KOPT-K1 (cell line): ENCODE measurements around the gene EXTL1.
"Not testable (repeated sequence)": the region's sequence is repeated elsewhere in the genome, so short reads cannot be mapped to it uniquely, and the experiment has no call there.

Experiments
- H3K27ac ChIP-seq: fragments of 200-600 bp; sonication (generic); 2 replicates; pipeline ENCODE4 v1.5.1; 2016; ENCODE audit warnings: antibody characterized with exemption, mild to moderate bottlenecking, low read depth, low read length; ENCODE audit not compliant: poor library complexity, severe bottlenecking
- H3K36me3 ChIP-seq: fragments of 200-600 bp; sonication (generic); 2 replicates; pipeline ENCODE4 v1.5.1; 2017; ENCODE audit warnings: antibody characterized with exemption, mild to moderate bottlenecking, low read length, moderate library complexity; ENCODE audit not compliant: insufficient read depth
- H3K9me3 ChIP-seq: fragments of 200-600 bp; sonication (generic); 2 replicates; pipeline ENCODE4 v1.5.1; 2017; ENCODE audit warnings: antibody characterized with exemption, low read length, mild to moderate bottlenecking; ENCODE audit not compliant: insufficient read depth, poor library complexity, severe bottlenecking

EXTL1 gene, protein sequence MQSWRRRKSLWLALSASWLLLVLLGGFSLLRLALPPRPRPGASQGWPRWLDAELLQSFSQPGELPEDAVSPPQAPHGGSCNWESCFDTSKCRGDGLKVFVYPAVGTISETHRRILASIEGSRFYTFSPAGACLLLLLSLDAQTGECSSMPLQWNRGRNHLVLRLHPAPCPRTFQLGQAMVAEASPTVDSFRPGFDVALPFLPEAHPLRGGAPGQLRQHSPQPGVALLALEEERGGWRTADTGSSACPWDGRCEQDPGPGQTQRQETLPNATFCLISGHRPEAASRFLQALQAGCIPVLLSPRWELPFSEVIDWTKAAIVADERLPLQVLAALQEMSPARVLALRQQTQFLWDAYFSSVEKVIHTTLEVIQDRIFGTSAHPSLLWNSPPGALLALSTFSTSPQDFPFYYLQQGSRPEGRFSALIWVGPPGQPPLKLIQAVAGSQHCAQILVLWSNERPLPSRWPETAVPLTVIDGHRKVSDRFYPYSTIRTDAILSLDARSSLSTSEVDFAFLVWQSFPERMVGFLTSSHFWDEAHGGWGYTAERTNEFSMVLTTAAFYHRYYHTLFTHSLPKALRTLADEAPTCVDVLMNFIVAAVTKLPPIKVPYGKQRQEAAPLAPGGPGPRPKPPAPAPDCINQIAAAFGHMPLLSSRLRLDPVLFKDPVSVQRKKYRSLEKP

GRCh38 chr1:26021647-26022403 lies at the start of gene EXTL1:
Gene EXTL1, plus strand, starts transcription at chr1:26021775. Its CDS starts 872 bp downstream, at chr1:26022647.
- no peak within 1 kb of the TSS for H3K27ac ChIP-seq
- no peaks in the 10 kb centered on the region for H3K9me3 ChIP-seq
- no peaks in the 10 kb centered on the region for H3K36me3 ChIP-seq

- Histone ChIP-seq H3K36me3 (peaks cover 88% of the 10 kb centered on the region), H3K9me3 (no peaks in the 10 kb centered on the region), H3K27ac (peak overlapping the region; percentile 77)
Measured at GRCh38 chr1:25971811-25972180, 49.8 kb upstream of the EXTL1 start.

DNA sequence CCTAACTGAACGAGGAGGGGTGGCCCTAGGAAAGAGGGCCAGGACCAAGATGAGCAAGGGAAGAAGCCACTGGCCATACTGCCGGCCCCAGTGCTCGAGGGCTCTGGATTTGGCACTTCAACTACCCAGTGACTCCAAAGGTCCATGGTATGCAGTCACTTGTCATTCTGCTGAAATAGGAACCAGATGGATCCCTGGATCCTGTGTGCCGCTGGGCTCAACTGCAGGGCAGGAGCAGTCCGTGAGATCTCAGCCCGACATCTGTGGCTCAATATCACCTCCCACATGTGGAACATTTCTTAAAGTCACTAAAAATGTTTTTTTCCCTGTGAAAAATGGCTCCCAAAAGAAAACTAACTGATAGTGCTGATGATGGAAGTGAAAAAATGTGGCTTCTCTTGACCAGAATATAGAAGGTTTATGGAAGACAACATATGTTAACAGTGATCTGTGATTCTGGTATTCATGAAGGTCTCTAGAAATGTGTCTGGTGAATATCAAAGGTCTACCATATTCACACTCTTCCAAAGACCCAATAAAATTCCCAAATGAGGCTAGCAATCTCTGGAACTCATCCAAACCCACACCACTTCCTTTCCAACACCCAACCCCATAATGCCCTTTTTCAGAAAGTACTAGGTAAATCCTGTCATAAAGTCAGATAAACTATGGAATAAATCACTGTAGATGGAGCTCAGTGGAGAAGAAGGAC lies 47.8 kb upstream of the EXTL1 start:
- H3K36me3 ChIP-seq: peaks cover 88% of the 10 kb centered on the region
- H3K9me3 ChIP-seq: no peaks in the 10 kb centered on the region
- peak overlapping the region; percentile 77 for H3K27ac ChIP-seq

GRCh38 chr1:25977801-25978200 lies 43.8 kb upstream of the EXTL1 start:
- Histone ChIP-seq H3K9me3 (no peaks in the 10 kb centered on the region), H3K36me3 (peaks cover 97% of the 10 kb centered on the region), H3K27ac (no peak overlapping the region)

- H3K27ac ChIP-seq: no peak overlapping the region
- peaks cover 97% of the 10 kb centered on the region for H3K36me3 ChIP-seq
- H3K9me3 ChIP-seq: no peaks in the 10 kb centered on the region
Measured at GRCh38 chr1:25978403-25978802, 43.2 kb upstream of the EXTL1 start.

DNA sequence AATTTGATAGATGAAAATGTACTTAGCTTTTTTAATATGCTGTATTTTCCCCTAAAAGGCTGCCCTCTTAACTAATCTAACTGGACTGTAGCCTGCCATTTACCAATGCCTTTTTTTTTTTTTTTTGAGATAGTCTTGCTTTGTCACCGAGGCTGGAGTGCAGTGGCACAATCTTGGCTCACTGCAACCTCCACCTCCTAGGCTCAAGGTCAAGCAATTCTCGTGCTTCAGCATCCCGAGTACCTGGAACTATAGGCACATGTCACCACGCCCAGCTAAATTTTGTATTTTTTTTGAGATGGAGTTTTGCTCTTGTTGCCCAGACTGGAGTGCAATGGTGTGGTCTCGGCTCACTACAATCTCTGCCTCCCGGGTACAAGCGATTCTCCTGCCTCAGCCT lies 42.4 kb upstream of the EXTL1 start:
- H3K9me3 ChIP-seq: no peaks in the 10 kb centered on the region
- H3K27ac ChIP-seq: no peak overlapping the region
- H3K36me3 ChIP-seq: peaks cover 97% of the 10 kb centered on the region

DNA sequence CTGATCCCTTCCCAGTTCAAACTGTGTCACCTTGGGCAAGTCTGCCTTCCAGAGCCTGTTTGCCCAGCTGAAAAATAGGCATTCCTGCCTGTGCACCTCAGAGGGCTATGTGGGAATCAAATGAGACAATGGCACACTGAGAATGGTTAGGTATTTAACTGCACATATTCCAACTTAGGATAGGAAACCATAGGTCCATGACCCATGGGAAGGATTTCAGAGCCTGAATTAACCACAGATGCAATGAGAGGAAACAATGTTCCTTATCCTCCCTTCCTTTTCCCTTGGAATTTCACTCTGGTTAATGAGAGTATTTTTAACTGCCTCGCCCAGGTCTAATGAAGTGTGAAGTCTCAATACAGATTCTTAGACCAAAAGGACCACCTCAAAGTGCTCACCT lies 36.4 kb upstream of the EXTL1 start:
- Histone ChIP-seq H3K36me3 (peaks cover 77% of the 10 kb centered on the region), H3K27ac (peak overlapping the region; percentile 25), H3K9me3 (no peaks in the 10 kb centered on the region)

- peaks cover 74% of the 10 kb centered on the region for H3K36me3 ChIP-seq
- no peaks in the 10 kb centered on the region for H3K9me3 ChIP-seq
- peak overlapping the region; percentile 25 for H3K27ac ChIP-seq
Measured at GRCh38 chr1:25985670-25986069, 35.9 kb upstream of the EXTL1 start.

- H3K27ac ChIP-seq, H3K9me3 ChIP-seq: not testable (repeated sequence)
- H3K36me3 ChIP-seq: peaks cover 63% of the 10 kb centered on the region
Measured at GRCh38 chr1:25986773-25987172, 34.8 kb upstream of the EXTL1 start.

- Histone ChIP-seq H3K27ac (peak overlapping the region; percentile 95), H3K9me3 (no peaks in the 10 kb centered on the region), H3K36me3 (peaks cover 52% of the 10 kb centered on the region)
Measured at GRCh38 chr1:25987951-25988350, 33.6 kb upstream of the EXTL1 start.

- Histone ChIP-seq H3K9me3 (no peaks in the 10 kb centered on the region), H3K36me3 (peaks cover 35% of the 10 kb centered on the region), H3K27ac (peak overlapping the region; percentile 95)
Measured at GRCh38 chr1:25989440-25990234, 31.9 kb upstream of the EXTL1 start.

DNA sequence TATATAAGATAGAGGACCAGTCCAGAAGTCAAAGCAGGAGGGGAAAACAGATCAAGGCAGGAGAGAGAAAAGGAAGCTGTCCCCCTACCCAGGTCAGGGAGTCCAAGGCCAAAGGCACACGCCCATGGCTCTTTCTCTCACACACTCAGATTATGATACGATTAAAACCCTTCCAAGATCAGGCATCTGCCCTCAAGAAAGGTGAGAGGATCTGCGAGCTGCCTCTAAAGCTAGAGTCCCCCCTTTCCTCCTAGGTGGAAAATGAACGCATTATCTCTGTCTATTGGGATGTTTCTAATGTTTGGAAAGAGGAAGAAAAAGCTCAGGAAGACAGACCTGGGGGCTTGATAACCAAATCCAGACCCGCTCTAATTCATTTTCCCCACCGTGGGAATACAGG lies 31.3 kb upstream of the EXTL1 start:
- Histone ChIP-seq H3K27ac (peak overlapping the region; percentile 95), H3K9me3 (no peaks in the 10 kb centered on the region), H3K36me3 (peaks cover 30% of the 10 kb centered on the region)

DNA sequence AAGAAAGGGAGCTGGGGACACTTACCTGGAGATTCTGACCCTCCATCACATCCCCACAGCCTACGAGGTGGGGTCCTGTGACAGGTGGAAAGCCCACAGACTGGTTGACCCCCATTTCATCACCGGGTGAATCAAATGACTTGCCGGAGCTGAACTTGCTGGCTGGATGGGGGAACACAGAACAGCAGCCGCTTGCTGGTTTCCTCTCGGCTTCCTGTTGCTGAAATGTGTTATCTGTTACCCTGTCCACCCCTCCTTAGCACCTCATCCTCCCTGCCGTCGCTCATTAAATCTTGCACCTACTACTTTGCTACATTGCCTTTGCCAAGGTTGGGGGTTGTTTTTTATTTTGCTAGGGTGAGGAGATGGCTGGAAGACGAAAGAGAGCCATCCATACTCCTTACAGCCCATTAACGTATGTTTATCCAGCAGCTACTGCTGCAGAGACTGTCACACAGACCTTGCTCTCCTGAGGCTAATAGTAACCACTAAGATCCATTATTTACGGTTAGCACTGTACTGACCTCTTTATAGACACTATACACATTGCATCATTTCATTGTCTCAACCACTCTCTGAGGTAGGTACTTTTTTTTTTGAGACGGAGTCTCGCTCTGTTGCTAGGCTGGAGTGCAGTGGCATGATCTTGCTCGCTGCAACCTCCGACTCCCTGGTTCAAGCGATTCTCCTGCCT lies 30.7 kb upstream of the EXTL1 start:
- H3K9me3 ChIP-seq: no peaks in the 10 kb centered on the region
- H3K36me3 ChIP-seq: peaks cover 24% of the 10 kb centered on the region
- H3K27ac ChIP-seq: peak overlapping the region; percentile 95
